ENCODE results near the gene CDK5R1. TPM values are rescaled to one million over a fixed set of nuclear protein-coding genes. Genes with fewer than 3 reads are reported as not detected.

The CDK5R1 gene
- polyA plus RNA-seq, 3 donors = 0.44 to 1.0 (median 0.48) TPM

GRCh38 chr17:32520737-32521404 lies 34.1 kb downstream of the CDK5R1 start:
- 100% methylated on average over 1 of the region's 9 CpGs for WGBS (ENCODE audit: insufficient coverage)
- peaks cover 15 to 19% of the 10 kb centered on the region in 2 donors for H3K4me1 ChIP-seq (ENCODE audit: control insufficient read depth in 1 of 2, insufficient read depth in 2 of 2, low read length in 2 of 2)
- no peak overlapping the region for H3K27ac ChIP-seq (ENCODE audit: low read depth in 1 of 2, low read length in 2 of 2)
- DNase-seq = no peak
- H4K20me1 ChIP-seq (ENCODE audit: insufficient read depth, low read length) = no peaks in the 10 kb centered on the region
- H3K9me3 ChIP-seq (replicated peaks in 1 of 2; ENCODE audit: control insufficient read depth in 1 of 2, insufficient read depth in 1 of 2, low read length in 2 of 2) = no peaks in the 10 kb centered on the region
- no peak overlapping the region for H3K4me2 ChIP-seq (replicated peaks; ENCODE audit: extremely low read depth, low read length, poor library complexity, severe bottlenecking)
- intact Hi-C loops (cut with micrococcal nuclease) = loop anchor here in 1 of 2 donors (10.0 kb wide), 1 partner anchor 54 kb away; no protein-coding TSS in a partner anchor
- no peak overlapping the region for H3K27ac Mint-ChIP-seq
- no peaks in the 10 kb centered on the region for H3K79me2 ChIP-seq (ENCODE audit: insufficient read depth, low read length)
- peaks cover 20% of the 10 kb centered on the region for H3K4me1 Mint-ChIP-seq
- peaks cover 0 to 21% (median 4%) of the 10 kb centered on the region in 7 donors for H3K9me3 Mint-ChIP-seq
- no peaks in the 10 kb centered on the region for H3K36me3 ChIP-seq (replicated peaks in 1 of 2; ENCODE audit: control insufficient read depth in 1 of 2, insufficient read depth in 2 of 2, low read length in 2 of 2)
- H3K27me3 ChIP-seq (ENCODE audit: control insufficient read depth in 2 of 2, insufficient read depth in 2 of 2, low read length in 2 of 2) = peaks cover 30 to 41% of the 10 kb centered on the region in 2 donors
- no peak overlapping the region for H2AFZ ChIP-seq (ENCODE audit: insufficient read depth, low read depth, low read length, poor library complexity, severe bottlenecking)
- peaks cover 6 to 17% of the 10 kb centered on the region in 2 donors for H3K36me3 Mint-ChIP-seq
- no peak for TF ChIP-seq CTCF (IDR thresholded peaks at IDR 0.05)
- H3K9ac ChIP-seq (ENCODE audit: insufficient read depth, low read length, poor library complexity, severe bottlenecking) = no peak overlapping the region
- H3K27me3 Mint-ChIP-seq (ENCODE audit: low read depth in 3 of 3) = peaks cover 48 to 55% (median 48%) of the 10 kb centered on the region in 3 donors
- no peak overlapping the region for H3K4me3 ChIP-seq (replicated peaks in 1 of 3; ENCODE audit: low read depth in 2 of 3, low read length in 3 of 3)
- H3K4me3 Mint-ChIP-seq = peak overlapping the region in 1 of 2 donors; percentile 93

- H3K4me1 ChIP-seq (ENCODE audit: control insufficient read depth in 1 of 2, insufficient read depth in 2 of 2, low read length in 2 of 2) = peaks cover 15 to 19% of the 10 kb centered on the region in 2 donors
- peaks cover 38 to 46% (median 45%) of the 10 kb centered on the region in 3 donors for H3K27me3 Mint-ChIP-seq (ENCODE audit: low read depth in 3 of 3)
- DNase-seq = no peak
- H3K79me2 ChIP-seq (ENCODE audit: insufficient read depth, low read length) = no peaks in the 10 kb centered on the region
- H3K9ac ChIP-seq (ENCODE audit: insufficient read depth, low read length, poor library complexity, severe bottlenecking) = no peak overlapping the region
- no peak overlapping the region for H3K4me3 Mint-ChIP-seq
- peaks cover 6 to 15% of the 10 kb centered on the region in 2 donors for H3K36me3 Mint-ChIP-seq
- peaks cover 25 to 29% of the 10 kb centered on the region in 2 donors for H3K27me3 ChIP-seq (ENCODE audit: control insufficient read depth in 2 of 2, insufficient read depth in 2 of 2, low read length in 2 of 2)
- TF ChIP-seq CTCF (IDR thresholded peaks at IDR 0.05) = no peak
- H3K27ac ChIP-seq (ENCODE audit: low read depth in 1 of 2, low read length in 2 of 2) = no peak overlapping the region
- intact Hi-C loops (cut with micrococcal nuclease) = loop anchor here in 1 of 2 donors (10.0 kb wide), 1 partner anchor 52 kb away; no protein-coding TSS in a partner anchor
- no peak overlapping the region for H3K27ac Mint-ChIP-seq
- H3K4me3 ChIP-seq (replicated peaks in 1 of 3; ENCODE audit: low read depth in 2 of 3, low read length in 3 of 3) = no peak overlapping the region
- H3K36me3 ChIP-seq (replicated peaks in 1 of 2; ENCODE audit: control insufficient read depth in 1 of 2, insufficient read depth in 2 of 2, low read length in 2 of 2) = no peaks in the 10 kb centered on the region
- H2AFZ ChIP-seq (ENCODE audit: insufficient read depth, low read depth, low read length, poor library complexity, severe bottlenecking) = no peak overlapping the region
- H4K20me1 ChIP-seq (ENCODE audit: insufficient read depth, low read length) = no peaks in the 10 kb centered on the region
- peaks cover 0 to 16% (median 4%) of the 10 kb centered on the region in 7 donors for H3K9me3 Mint-ChIP-seq
- WGBS (ENCODE audit: insufficient coverage) = 89% methylated on average over 7 of the region's 11 CpGs
- no peaks in the 10 kb centered on the region for H3K9me3 ChIP-seq (replicated peaks in 1 of 2; ENCODE audit: control insufficient read depth in 1 of 2, insufficient read depth in 1 of 2, low read length in 2 of 2)
- H3K4me2 ChIP-seq (replicated peaks; ENCODE audit: extremely low read depth, low read length, poor library complexity, severe bottlenecking) = no peak overlapping the region
- peaks cover 20% of the 10 kb centered on the region for H3K4me1 Mint-ChIP-seq
These were observed 36.4 kb downstream of the CDK5R1 start for GRCh38 chr17:32523017-32523680.

Measured in CD14-positive monocyte (primary cell).